Fibroblast of pulmonary artery (primary cell): ENCODE data around the gene MTMR6.
"Not testable (repeated sequence)": the region's sequence is repeated elsewhere in the genome, so short reads cannot be mapped to it uniquely, and the experiment has no call there.

ENCODE experiments used
- DNase-seq: peaks from one replicate; pipeline ENCODE4 v3.0.0-alpha.2; 2010; ENCODE audit warnings: low read depth
- H3K4me3 ChIP-seq: replicated peaks from 2 replicates; pipeline ENCODE4 v1.5.1; 2011; ENCODE audit warnings: low read depth, mild to moderate bottlenecking, control low read depth, low read length, moderate library complexity
- CTCF ChIP-seq: IDR thresholded peaks from 2 replicates; pipeline ENCODE4 v1.5.1; 2011; ENCODE audit warnings: mild to moderate bottlenecking, control low read depth, low read length, inconsistent platforms; ENCODE audit errors: missing control alignments

The MTMR6 gene

GRCh38 chr13:25286969-25287961, at the start of gene MTMR6:
TSS of gene MTMR6 (minus strand) at chr13:25287488. CDS start at chr13:25287247, 241 bp downstream.
- H3K4me3 ChIP-seq: peak within 1 kb of the TSS; percentile 97
- TF ChIP-seq CTCF: peak; percentile 86
- peak; percentile 88 for DNase-seq

GRCh38 chr13:25335856-25336255, 48.6 kb upstream of the MTMR6 start:
- no peak for TF ChIP-seq CTCF
- H3K4me3 ChIP-seq: no peak overlapping the region
- DNase-seq: peak; percentile 17

- H3K4me3 ChIP-seq: no peak overlapping the region
- DNase-seq: peak; percentile 19
- no peak for TF ChIP-seq CTCF
Measured at GRCh38 chr13:25330541-25330940, 43.3 kb upstream of the MTMR6 start.

- peak; percentile 50 for DNase-seq
Measured at GRCh38 chr13:25329706-25330105, 42.4 kb upstream of the MTMR6 start.

GRCh38 chr13:25324100-25324499, 36.8 kb upstream of the MTMR6 start:
- no peak for DNase-seq
- no peak overlapping the region for H3K4me3 ChIP-seq
- TF ChIP-seq CTCF: no peak

More at GRCh38 chr13:25329706-25330105, 42.4 kb upstream of the MTMR6 start:
- no peak for TF ChIP-seq CTCF
- H3K4me3 ChIP-seq: no peak overlapping the region

- TF ChIP-seq CTCF: no peak
- no peak overlapping the region for H3K4me3 ChIP-seq
- peak; percentile 10 for DNase-seq
Measured at GRCh38 chr13:25319771-25320170, 32.5 kb upstream of the MTMR6 start.

GRCh38 chr13:25318946-25319345, 31.7 kb upstream of the MTMR6 start:
- H3K4me3 ChIP-seq: not testable (repeated sequence)
- peak; percentile 78 for DNase-seq
